ENCODE results near the gene BOLL.

GRCh38 chr2:197782126-197782525, 3.0 kb downstream of the BOLL start:
- no peak for TF ChIP-seq CTCF (IDR thresholded peaks at IDR 0.05)
- TF ChIP-seq POLR2AphosphoS5 (IDR thresholded peaks at IDR 0.05; ENCODE audit: insufficient read depth in 1 of 2, low read depth in 1 of 2), result no peak

Measured in vagina (tissue), 2 donors.